Measurements from ENCODE around the gene ZNF423. TPM values are rescaled to one million over a fixed set of nuclear protein-coding genes. Genes with fewer than 3 reads are reported as not detected.

The ZNF423 gene
- total RNA-seq, 6 experiments from 2014 or later, result 0.43 to 1.2 (median 0.89) TPM

DNA sequence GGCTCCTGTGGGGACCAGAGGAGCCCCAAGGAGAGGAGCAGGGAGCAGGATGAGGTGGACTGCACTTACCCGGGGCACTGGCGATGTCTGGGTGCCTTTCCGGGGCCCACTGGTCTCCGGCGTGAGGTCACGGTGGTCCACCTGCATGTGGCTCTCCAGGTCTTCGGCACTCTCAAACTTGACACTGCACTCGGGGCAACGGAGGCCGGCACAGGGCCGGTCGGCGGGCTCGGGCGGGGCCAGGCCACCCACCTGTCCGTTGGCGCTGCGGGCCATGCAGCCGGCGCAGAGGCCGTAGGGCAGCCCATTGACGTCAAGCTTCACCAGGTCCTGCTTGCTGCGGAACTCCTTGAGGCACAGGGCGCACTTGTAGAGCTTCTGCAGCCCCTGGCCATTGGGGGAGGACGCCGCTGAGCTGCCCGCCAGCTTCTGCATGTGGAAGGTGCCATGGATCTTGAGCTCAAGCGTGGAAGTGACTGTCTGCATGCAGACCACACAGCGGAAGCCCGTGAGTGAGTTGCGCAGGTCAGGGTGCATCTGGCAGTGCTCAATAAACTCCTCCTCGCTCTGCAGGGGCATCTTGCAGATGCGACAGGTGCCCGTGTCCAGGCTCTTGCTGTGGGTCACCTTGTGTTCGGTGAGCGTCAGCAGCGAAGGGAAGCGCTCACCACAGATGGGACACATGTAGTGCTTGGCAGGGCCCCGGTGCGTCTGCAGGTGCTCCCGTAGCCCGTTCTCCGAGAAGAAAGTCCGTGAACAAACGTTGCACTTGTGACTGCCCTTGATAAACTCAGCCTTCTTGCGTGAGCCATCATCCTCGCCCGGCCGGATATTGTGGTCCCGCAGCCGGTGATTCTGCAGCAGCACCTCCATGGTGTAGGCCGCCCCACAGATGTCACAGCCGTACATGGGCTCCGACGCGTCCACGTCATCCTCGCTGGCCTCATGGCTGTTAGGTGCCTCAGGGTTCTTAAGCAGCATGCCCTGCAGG lies 220.0 kb downstream of the ZNF423 start:
- Histone ChIP-seq H3K27me3 (no peaks in the 10 kb centered on the region), H3K36me3 (no peaks in the 10 kb centered on the region), H3K4me1 (no peaks in the 10 kb centered on the region), H3K4me3 (no peak overlapping the region), H3K9me3 (no peaks in the 10 kb centered on the region), H3K27ac (no peak overlapping the region)
- peak in 1 of 3 donors; percentile 31 for DNase-seq
- intact Hi-C loops (cut with DNase I), result no loop called here
- no peak for ATAC-seq
- no CpG with 5 or more reads among the region's 58 CpGs for WGBS (ENCODE audit: insufficient coverage, low coverage, low lambda C conversion rate, missing lambda C conversion rate)
- TF ChIP-seq, protein P1, sequence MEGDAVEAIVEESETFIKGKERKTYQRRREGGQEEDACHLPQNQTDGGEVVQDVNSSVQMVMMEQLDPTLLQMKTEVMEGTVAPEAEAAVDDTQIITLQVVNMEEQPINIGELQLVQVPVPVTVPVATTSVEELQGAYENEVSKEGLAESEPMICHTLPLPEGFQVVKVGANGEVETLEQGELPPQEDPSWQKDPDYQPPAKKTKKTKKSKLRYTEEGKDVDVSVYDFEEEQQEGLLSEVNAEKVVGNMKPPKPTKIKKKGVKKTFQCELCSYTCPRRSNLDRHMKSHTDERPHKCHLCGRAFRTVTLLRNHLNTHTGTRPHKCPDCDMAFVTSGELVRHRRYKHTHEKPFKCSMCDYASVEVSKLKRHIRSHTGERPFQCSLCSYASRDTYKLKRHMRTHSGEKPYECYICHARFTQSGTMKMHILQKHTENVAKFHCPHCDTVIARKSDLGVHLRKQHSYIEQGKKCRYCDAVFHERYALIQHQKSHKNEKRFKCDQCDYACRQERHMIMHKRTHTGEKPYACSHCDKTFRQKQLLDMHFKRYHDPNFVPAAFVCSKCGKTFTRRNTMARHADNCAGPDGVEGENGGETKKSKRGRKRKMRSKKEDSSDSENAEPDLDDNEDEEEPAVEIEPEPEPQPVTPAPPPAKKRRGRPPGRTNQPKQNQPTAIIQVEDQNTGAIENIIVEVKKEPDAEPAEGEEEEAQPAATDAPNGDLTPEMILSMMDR (IDR thresholded peaks at IDR 0.05), result no peak
- TF ChIP-seq POLR2A (IDR thresholded peaks at IDR 0.05), result no peak

DNA sequence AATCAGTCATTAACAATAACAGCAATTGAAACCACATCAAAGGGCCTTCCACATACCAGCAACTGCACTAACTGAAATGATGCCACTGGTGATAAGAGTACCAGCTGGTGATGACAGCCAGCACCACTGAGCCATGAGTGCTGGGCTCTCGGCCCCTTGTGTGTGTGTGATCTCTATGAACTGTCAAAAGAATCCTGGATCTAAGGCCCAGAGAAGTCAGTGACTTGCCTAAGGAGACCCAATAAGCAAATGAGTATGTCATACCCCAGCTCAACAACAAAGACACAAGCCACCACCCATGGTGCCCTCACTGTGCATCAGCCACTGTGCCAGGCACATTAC lies 220.9 kb downstream of the ZNF423 start:
- Histone ChIP-seq H3K4me1 (no peaks in the 10 kb centered on the region), H3K9me3 (no peaks in the 10 kb centered on the region), H3K27ac (no peak overlapping the region), H3K36me3 (no peaks in the 10 kb centered on the region), H3K27me3 (no peaks in the 10 kb centered on the region), H3K4me3 (no peak overlapping the region)
- no peak for TF ChIP-seq POLR2A (IDR thresholded peaks at IDR 0.05)
- TF ChIP-seq, protein P1 (IDR thresholded peaks at IDR 0.05), result no peak
- intact Hi-C loops (cut with DNase I), result no loop called here
- no CpG with 5 or more reads among the region's 1 CpG for WGBS (ENCODE audit: insufficient coverage, low coverage, low lambda C conversion rate, missing lambda C conversion rate)
- DNase-seq (no peak), ATAC-seq (no peak)

GRCh38 chr16:49634235-49635008 lies 221.5 kb downstream of the ZNF423 start:
- ATAC-seq, result no peak
- no peaks in the 10 kb centered on the region for H3K9me3 ChIP-seq
- H3K4me3 ChIP-seq, result no peak overlapping the region
- 72% methylated on average over 5 of the region's 10 CpGs for WGBS (ENCODE audit: insufficient coverage, low coverage, low lambda C conversion rate, missing lambda C conversion rate)
- TF ChIP-seq, protein P1 (IDR thresholded peaks at IDR 0.05), result no peak
- no peak for TF ChIP-seq POLR2A (IDR thresholded peaks at IDR 0.05)
- DNase-seq, result no peak
- no peaks in the 10 kb centered on the region for H3K36me3 ChIP-seq
- intact Hi-C loops (cut with DNase I), result no loop called here
- no peak overlapping the region for H3K27ac ChIP-seq
- H3K4me1 ChIP-seq, result no peaks in the 10 kb centered on the region
- no peaks in the 10 kb centered on the region for H3K27me3 ChIP-seq

DNA sequence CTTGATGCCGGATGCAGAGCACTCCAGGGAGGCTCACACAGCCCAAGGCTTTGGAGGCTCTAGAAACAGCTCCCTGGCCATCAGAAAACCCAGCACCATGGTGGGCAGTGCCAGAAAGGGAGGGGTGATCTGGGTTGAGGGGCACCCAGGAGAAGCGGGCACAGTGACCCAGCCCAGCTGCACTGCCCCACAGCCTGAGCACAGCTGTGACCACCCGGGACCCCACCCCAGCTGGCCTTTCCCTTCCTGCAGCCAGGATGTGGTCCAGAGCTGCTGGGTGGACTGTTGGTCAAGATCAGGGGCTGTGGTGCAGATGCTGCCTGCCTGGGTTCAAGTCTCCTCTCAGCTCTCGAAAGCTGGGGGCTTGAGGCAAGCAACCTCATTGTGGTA lies 223.1 kb downstream of the ZNF423 start:
- Histone ChIP-seq H3K27me3 (no peaks in the 10 kb centered on the region), H3K9me3 (no peaks in the 10 kb centered on the region), H3K4me3 (no peak overlapping the region), H3K36me3 (no peaks in the 10 kb centered on the region), H3K27ac (no peak overlapping the region), H3K4me1 (no peaks in the 10 kb centered on the region)
- intact Hi-C loops (cut with DNase I), result no loop called here
- no peak for TF ChIP-seq POLR2A (IDR thresholded peaks at IDR 0.05)
- TF ChIP-seq, protein P1 (IDR thresholded peaks at IDR 0.05), result no peak
- WGBS (ENCODE audit: insufficient coverage, low coverage, low lambda C conversion rate, missing lambda C conversion rate), result 50% methylated on average over 1 of the region's 4 CpGs
- ATAC-seq (no peak), DNase-seq (no peak)

Data from right lobe of liver (tissue), 6 donors.